Epithelial cell of prostate (primary cell): ENCODE results near the gene PBX3.
"Not testable (repeated sequence)": the region's sequence is repeated elsewhere in the genome, so short reads cannot be mapped to it uniquely, and the experiment has no call there.

Experiments
- DNase-seq: peaks from one replicate; pipeline ENCODE4 v3.0.0-alpha.2; 2011; ENCODE audit warnings: low read depth, low spot score
- H3K27ac ChIP-seq: fragments of 450-650 bp; 2 replicates; pipeline ENCODE4 v1.5.1; 2017; ENCODE audit warnings: mild to moderate bottlenecking

PBX3 gene

DNA sequence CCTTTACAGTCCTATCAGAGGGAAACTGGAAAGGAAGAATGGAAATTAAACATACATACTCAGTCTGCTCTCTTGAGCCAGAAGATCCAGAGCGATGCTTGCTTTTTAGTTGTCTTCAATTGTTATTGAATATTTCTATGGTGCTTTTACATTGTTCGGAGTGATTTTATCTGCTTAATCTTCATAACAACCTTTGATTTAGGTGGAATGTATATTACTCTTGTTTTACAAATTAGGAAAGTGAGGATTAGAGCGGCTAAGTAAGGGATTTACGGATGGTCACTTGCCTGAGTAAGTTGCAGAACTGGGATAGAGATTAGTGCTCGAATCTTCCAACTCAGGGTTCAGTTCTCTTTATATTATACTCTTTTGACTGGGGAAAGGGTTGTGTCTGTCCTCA, 69.1 kb downstream of the PBX3 start:
- no peak overlapping the region for H3K27ac ChIP-seq
- DNase-seq: no peak

DNA sequence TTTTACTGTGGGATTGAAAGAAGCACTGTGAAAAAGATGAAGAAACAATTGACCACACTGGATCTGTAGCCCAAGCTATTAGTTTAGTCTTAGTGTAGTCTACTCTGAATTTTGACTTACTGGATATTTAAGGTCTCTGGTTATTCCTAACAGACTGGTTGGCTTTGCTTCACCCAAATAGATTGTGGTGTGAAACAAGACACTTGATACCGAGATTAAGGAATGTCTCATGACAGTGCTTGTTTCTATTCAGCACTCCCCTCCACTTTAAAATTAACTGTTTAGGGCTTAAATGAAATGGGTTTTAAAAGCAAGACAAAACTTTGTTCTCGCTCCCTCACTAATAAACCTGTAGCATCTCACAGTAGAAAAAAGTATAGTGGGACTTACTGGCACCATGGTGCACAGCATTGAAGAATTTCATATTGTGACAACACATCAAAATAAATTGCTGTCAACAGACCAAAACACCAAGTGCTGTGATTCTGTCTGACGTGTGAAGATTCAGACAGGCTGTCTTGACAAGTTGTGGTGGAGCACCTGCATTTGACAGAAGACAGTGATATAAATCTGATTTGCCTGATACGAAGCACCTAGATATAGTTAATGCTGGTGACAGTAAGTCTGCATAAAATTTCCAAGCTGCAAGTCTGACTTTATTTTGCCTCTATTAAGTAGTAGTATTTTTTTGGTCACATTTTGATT, 73.1 kb downstream of the PBX3 start:
- no peak overlapping the region for H3K27ac ChIP-seq
- no peak for DNase-seq

DNA sequence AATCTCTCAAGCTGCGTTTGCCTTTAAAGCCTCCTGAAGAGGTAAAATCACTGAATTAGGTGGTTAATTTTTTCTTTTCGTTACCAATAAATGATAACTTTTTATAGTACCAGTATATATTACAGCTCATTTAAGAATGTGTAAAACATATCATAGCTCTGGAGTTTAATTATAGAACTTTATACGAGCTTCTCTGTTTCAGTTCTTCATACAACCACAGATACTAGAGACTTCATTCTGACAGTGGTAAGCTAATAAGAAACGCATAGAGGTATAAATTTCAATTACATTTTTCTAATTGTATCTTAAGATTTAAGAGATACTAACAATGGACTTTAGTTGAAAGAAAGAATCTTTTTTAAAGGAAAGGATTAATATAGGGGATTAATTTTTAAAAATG, 73.9 kb downstream of the PBX3 start:
- H3K27ac ChIP-seq: no peak overlapping the region
- no peak for DNase-seq

DNA sequence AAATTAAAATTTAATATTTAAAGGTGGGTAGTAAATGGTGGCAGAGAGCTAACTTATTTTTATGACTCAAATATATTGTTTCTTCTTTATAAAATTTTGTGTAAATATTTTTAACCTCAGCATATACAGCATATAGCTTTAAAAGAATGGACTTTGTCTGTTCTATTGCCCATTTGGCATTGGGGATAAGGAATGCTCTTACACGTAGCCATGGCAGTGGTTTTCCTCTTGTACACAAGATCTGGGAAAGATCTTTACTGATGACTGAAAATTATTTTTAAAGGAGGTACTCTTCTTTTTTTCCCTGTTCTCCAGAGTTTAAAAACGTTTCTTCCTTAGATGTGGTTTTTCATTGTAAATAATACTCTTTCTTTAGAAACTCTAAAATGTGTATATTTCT, 75.0 kb downstream of the PBX3 start:
- no peak for DNase-seq
- H3K27ac ChIP-seq: no peak overlapping the region

DNA sequence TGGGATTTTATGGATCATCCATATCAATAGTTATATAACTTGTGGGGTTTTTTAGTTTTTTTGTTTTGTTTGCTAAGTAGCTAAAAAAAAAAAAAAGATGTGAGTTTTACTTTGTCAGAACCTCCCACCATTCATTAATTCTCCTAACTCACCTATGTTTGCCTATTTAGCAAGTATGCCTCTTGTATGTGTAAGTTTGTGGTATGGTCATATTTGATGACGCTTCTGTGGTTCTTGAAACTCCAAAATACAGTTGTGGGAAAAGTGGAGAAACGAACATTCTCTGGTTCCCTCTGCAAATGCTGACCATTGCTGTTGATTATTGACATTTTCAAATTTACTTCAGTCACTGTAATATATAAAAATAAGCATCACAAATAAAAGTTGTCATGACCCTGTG, 75.7 kb downstream of the PBX3 start:
- no peak for DNase-seq
- H3K27ac ChIP-seq: no peak overlapping the region

DNA sequence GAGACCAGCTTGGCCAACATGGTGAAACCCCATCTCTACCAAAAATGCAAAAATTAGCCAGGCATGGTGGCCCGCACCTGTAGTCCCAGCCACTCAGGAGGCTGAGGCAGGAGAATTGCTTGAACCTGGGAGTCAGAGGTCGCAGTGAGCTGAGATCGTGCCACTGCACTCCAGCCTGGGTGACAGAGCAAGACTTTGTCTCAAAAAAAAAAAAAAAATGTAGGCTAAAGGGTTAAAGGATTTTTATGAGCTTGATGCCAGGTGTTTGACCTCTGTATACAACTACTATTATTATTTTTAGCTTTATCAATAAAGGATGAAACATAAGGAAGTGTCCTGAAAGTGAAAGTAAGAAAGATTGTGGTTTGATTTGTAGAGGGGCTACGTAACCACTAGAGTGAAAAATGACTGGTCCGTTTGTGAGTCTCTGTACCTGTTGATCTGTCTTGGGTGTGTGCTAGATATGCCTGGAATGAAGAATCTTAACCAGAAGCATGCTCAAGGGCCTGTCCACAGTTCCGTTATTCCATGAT, 76.8 kb downstream of the PBX3 start:
- not testable (repeated sequence) for DNase-seq, H3K27ac ChIP-seq

DNA sequence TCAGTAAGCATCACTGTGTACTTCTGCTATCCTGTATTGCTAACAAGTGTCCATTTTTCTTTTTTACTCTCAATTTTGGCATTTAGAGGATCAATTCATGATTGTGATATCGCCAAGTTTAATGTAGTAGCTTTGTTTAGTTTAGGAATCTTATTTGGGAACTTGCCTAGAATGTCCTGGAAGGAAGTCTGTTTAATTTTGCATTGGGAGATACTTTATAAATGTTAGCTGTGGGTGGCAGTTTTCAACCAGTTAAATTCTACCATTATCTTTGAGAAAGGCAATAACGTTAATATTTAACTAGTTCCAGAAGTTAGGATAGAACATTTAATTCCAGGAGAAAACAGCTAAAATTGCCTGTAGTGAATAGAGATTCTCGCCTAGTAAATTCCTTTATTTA, 78.6 kb downstream of the PBX3 start:
- DNase-seq: no peak
- no peak overlapping the region for H3K27ac ChIP-seq

DNA sequence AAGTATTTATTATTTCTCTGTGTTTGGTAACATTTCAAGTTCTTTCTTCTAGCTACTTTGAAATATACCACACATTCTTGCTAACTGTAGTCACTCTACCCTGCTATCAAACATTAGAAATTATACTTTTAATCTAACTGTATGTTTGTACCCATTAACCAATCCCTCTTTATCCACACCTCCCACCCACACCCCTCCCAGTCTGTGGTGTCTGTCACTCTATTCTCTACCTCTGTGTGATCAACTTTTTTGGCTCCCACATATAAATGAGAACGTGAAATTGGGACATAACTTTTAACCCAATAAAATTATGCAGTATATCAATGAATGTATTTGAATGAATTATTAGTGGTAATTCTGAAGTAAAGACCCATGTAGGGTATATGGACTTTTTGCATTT, 79.7 kb downstream of the PBX3 start:
- DNase-seq: no peak
- H3K27ac ChIP-seq: no peak overlapping the region

DNA sequence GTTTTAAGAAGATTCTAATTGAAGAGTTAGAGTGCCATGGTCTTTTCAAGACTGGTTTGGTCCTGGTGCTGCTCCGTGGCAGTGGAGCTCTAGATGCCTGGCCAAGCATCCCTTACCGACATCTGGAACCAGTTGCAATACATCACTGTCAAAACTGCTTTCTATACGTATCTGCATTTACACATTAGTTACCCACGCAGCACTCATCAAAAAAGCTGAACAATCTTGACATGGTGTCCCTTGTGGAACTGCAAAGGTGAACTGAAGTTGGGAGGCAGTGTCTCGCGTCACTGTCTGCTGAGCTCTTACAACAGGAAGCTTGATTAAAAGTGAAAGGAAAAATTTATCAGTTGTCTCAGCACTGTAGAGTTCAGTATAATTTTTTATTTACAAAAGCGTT, 82.6 kb downstream of the PBX3 start:
- H3K27ac ChIP-seq: no peak overlapping the region
- DNase-seq: no peak

DNA sequence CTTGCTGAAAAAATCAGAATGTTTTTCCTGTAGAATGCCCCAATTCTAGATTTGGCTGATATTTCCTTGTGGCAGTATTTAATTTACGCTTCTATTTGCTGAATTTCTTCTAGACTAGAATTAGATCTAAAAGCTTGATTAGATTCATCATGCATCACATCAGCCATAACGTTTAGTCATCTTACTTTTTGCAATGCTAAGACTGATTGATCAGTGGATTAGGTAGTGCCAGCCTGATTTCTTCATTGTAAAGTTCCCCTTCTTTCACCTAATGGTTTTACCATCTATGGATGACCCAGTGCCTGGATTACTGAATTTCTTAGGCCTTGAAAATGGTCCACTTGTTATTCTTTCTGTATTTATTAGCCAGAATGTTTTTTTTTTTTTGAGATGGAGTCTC, 83.9 kb downstream of the PBX3 start:
- DNase-seq: no peak
- no peak overlapping the region for H3K27ac ChIP-seq

DNA sequence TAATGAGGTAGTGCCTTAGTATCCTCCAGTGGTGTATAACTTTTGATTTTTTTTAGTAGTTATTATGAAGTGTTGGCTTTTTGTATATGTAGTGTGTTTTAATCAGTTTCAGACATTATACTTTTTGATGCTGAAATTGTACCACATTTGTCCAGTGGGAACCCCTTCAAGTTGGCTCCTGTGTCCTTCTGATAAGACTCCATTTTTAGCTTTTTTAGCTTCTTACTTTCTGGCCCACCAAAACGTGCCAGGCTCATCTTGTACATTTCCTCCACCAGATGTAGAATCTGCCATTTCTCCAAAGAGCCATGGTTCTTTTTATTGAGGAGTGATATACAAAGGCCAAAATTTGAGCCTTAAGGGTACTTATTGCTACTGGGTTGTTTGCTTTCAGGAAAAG, 84.4 kb downstream of the PBX3 start:
- no peak for DNase-seq
- no peak overlapping the region for H3K27ac ChIP-seq

DNA sequence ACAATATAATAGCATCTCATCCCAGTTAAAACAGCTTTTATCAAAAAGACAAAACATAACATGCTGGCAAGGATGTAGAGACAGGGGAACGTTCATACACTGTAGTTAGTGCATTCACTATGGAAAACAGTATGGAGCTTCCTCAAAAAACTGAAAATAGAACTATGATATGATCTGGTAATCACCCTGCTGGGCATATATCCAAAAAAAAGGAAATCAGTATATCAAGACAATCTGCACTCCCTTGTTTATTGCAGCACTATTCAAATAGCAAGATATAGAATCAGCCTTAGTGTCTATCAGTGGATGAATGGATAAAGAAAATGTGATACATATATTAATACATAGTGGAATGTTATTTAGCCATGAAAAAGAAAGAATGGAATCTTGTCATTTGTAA, 88.5 kb downstream of the PBX3 start:
- H3K27ac ChIP-seq: no peak overlapping the region
- no peak for DNase-seq

DNA sequence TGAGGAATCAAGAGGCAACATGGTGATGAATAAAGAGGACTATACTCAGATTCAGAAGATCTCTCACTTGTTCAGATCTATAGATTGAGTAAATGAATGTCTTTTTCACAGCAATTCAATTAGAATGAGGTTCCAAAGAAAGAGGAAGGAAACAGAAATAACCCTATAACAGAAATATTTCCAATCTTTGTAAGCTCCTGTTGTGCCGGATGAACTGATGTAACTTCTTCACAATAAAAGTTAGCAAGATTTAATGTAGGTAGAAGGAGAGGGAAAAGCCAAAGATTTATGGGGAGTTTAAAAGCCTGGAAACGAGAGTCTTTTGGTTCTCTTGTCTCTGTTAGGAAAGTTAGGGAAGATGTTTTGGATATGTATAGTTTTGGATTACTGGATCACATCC, 92.1 kb downstream of the PBX3 start:
- H3K27ac ChIP-seq: no peak overlapping the region
- no peak for DNase-seq

DNA sequence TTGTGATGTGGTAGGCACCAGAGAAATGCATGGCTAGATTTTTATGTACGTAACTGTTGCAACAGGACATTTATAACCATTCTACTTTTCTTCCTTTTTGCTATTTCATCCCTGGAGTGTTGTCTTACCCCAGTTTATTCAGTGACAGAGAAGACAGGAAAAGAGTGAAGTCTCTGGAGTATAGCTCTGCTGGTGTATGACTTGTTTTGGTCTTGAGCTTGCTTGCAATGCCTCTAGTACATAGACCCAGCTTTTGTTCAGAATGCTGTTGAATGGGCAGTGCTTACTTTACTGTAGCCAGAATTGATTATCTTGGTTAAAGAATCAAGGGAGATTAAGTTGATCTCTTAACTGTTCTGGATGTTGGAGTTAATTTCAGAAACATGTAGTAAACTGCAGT, 94.3 kb downstream of the PBX3 start:
- no peak for DNase-seq
- no peak overlapping the region for H3K27ac ChIP-seq

DNA sequence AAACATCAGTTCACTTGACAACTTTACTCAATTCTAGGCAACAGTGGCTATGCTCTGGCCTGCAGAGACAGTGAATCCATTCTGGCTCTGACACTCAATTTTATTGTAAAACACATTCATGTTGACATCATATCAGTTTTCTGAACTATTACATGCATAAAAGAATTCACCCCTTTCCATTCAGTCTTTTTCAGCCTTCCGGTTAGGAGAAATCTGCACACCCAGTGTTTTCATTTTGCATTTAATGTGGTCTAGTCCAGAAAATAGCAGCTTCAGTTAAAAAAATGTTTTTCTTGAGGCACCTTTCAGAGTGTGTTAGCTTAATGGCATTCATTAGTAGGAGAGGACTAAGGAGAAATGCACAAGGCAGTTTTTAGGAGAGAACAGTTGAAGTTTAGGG, 95.1 kb downstream of the PBX3 start:
- no peak overlapping the region for H3K27ac ChIP-seq
- DNase-seq: no peak

DNA sequence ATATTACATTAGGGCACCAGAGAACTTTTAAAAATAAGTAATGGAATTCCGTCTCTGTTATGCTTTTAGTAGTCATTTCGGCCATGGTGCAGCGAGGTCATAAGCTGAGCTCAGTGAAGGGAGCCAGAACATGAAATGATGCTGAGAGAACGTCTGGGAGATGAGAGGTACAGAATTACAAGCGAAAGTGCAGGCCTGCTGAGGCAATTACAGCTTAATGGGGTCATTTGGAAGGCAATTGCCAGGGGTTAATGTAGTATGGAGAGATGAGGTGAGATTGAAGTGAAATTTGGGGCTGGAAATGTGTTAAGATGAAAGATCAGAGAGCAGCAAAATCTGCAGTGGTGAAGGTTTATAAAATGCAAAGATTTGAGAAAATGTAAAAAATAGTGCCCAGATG, 96.5 kb downstream of the PBX3 start:
- DNase-seq: no peak
- H3K27ac ChIP-seq: no peak overlapping the region

DNA sequence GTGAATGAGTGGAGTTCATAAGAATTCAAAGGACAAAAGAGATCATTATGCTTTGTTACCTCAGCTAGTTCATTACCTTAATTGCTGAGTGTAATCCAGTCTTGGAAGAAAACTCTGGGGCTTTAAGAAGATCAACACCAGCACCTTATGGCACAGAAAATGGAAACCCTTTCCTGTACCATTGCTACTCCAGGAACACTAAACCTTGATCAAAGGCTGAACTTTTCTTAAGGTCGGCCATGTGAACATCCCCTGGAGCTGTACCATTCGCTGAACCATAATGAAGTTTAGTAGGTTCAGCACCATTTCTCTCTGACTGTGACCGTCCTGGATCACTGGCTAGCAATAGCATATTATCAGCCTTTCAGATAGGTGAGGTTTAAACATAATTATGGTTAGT, 97.4 kb downstream of the PBX3 start:
- no peak overlapping the region for H3K27ac ChIP-seq
- DNase-seq: no peak

DNA sequence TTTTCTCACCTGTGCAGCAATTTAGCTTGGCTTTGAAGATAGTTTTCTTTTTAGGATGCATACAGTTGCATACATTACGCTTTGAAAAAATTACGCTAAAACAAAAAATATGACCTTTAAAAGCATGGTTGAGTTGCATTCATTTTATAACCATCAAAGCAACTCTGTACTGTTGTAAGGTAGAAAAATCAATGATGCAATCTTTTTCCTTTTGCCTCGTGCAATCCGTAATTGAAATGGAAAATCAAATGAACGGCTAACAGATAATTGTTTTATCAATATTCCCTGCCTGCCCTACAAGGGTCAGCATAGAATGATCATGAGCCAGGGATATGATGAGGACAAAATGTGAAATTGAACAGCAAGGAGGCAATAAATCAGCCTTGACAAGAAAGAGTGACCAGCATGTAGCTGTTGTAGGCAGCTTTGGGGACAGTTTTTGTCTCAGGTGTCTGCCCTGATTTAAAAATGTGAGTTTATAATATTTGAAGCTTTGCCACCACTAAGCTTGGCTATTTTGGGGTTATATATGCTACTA, 98.2 kb downstream of the PBX3 start:
- DNase-seq: no peak
- no peak overlapping the region for H3K27ac ChIP-seq

DNA sequence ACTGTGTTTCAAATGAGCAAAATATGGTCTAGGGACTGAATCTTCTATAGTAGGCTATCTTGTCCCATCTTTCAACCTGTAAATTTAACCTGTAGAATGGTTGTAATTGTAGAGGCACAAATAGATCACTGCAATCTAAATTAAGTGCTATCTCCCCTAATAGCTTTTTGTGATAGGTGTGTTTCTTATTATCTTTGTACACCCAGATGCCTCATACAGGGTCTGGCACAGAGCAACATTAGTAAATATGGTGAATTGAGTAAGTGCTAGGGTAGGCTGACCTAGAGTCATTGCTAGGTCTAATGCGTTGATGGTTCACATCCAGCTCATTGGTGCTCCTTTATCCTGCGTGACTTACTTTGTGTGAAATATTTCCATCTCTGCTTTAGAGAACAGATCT, 100.6 kb downstream of the PBX3 start:
- DNase-seq: no peak
- H3K27ac ChIP-seq: no peak overlapping the region

DNA sequence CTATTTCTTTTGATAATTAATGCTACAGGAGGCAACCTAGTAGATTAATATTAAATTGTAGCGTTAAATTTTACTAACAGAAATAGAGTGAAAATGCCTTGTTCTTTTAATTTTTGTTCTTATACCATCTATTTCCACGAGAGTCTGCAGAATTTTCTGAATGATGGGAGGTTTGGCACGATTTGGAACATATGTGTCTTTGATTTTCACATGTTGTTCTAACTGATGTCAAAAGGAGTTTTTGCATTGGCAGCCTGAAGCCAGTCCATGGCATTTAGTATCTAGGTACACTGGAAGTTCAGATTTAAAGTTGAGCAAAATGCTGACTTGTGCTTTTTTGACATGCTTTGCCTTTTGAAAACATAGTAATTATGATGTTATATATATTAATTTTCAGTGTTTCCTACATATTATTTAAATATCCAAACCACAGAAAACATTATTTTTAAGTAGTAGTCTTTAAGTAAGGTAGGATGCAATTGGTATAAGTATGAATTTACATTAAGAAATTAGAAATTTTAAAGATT, 103.0 kb downstream of the PBX3 start:
- no peak for DNase-seq
- H3K27ac ChIP-seq: no peak overlapping the region

DNA sequence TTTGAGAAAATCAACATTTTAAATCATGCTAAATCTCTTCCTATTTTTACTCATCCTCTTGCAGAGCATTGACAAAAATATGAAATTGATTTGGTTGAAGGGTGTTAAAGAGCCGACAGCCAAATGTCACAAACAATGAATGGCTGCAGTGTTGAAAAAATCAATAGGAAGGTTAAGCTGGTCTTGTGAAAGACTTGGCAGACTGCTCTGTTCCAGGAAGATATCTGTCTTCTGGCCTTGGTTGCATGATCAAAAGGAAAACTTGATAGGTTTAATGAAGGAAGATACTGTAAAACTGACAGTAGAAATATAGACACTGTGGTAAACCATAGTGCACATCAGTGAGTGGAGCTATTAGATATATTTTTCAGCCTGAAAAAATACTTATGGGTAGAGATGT, 103.6 kb downstream of the PBX3 start:
- DNase-seq: no peak
- H3K27ac ChIP-seq: no peak overlapping the region

DNA sequence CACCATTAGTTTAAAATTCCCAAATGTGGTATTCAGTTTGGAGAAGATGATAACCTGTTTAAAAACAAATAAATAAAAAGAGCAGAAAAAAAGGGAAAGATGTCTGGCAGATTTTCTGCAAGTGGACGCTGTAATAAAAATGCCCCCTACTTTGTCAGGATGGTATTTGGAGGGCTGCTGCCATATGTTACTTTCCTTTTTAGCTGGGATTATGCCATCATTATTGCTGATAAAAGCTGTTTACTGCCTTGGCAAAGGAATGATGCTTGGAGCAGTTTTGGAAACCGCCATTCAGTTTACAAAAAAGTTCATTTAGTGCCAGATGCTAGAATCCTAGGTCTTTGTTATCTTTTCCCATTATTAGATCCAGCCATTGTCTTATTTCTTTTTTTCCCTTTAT, 104.8 kb downstream of the PBX3 start:
- DNase-seq: no peak
- no peak overlapping the region for H3K27ac ChIP-seq
